PC-3 (cell line): ENCODE results near the gene NFYB.

Source experiments
- EZH2 ChIP-seq: fragments of 300-600 bp; sonication (generic); IDR thresholded peaks from one replicate; pipeline ENCODE4 v1.6.1; 2017; ENCODE audit warnings: antibody characterized with exemption, mild to moderate bottlenecking, low read length; ENCODE audit not compliant: unreplicated experiment
- EZH2phosphoT487 ChIP-seq: fragments of 300-600 bp; sonication (generic); IDR thresholded peaks from 2 replicates; pipeline ENCODE4 v1.6.1; 2018; ENCODE audit warnings: mild to moderate bottlenecking, antibody characterized with exemption, low read length, borderline replicate concordance
- TF ChIP-seq, protein P1 (sequence below): fragments of 300-600 bp; sonication (generic); conservative IDR thresholded peaks from 2 replicates; pipeline ENCODE4 v1.5.1; 2017; ENCODE audit warnings: antibody characterized with exemption, low read depth, mild to moderate bottlenecking, low read length

DNA sequence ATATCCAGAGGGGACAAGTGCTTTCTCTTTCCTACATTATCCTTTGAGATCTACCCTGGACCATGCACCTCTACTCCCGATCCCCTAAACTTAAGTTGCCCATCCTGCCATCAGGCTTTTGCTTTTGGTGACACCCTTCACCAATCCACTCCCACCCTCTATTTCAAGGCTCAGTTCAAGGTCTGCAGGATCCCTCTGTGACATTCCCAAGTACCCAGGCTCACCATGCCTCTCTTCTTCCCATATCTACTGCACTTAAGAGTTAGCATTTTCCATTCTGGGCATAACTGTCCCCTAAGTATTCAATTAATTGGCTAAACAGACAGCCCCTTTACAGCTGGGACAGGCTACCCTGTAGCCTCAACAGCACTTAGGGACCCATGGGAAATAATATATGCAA is 3.1 kb downstream of the NFYB start:
- TF ChIP-seq, protein P1, sequence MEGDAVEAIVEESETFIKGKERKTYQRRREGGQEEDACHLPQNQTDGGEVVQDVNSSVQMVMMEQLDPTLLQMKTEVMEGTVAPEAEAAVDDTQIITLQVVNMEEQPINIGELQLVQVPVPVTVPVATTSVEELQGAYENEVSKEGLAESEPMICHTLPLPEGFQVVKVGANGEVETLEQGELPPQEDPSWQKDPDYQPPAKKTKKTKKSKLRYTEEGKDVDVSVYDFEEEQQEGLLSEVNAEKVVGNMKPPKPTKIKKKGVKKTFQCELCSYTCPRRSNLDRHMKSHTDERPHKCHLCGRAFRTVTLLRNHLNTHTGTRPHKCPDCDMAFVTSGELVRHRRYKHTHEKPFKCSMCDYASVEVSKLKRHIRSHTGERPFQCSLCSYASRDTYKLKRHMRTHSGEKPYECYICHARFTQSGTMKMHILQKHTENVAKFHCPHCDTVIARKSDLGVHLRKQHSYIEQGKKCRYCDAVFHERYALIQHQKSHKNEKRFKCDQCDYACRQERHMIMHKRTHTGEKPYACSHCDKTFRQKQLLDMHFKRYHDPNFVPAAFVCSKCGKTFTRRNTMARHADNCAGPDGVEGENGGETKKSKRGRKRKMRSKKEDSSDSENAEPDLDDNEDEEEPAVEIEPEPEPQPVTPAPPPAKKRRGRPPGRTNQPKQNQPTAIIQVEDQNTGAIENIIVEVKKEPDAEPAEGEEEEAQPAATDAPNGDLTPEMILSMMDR = no peak
- TF ChIP-seq EZH2phosphoT487 (no peak), EZH2 (no peak)
